NCI-H187 treated with DMSO at 0.1 percent for 48 hours (cell line): ENCODE data around the gene SOAT1.

Experiments used
- DNase-seq: peaks from one replicate; lab custom pipeline; 2025; lab: John Stamatoyannopoulos, UW

Gene SOAT1

GRCh38 chr1:179305450-179305849 lies 11.9 kb downstream of the SOAT1 start:
- DNase-seq, result no peak

- DNase-seq, result no peak
These were observed 16.7 kb downstream of the SOAT1 start for GRCh38 chr1:179310291-179310690.

GRCh38 chr1:179310721-179311120 lies 17.1 kb downstream of the SOAT1 start:
- DNase-seq, result no peak

- DNase-seq, result no peak
These were observed 17.6 kb downstream of the SOAT1 start for GRCh38 chr1:179311149-179311700.

GRCh38 chr1:179313004-179313403 lies 19.4 kb downstream of the SOAT1 start:
- DNase-seq, result no peak

- DNase-seq, result no peak
These were observed 21.3 kb downstream of the SOAT1 start for GRCh38 chr1:179314928-179315327.

GRCh38 chr1:179318491-179318890 lies 24.9 kb downstream of the SOAT1 start:
- no peak for DNase-seq

- no peak for DNase-seq
These were observed 28.1 kb downstream of the SOAT1 start for GRCh38 chr1:179321533-179322216.

GRCh38 chr1:179322557-179322956 lies 29.0 kb downstream of the SOAT1 start:
- no peak for DNase-seq

- no peak for DNase-seq
These were observed 29.8 kb downstream of the SOAT1 start for GRCh38 chr1:179323436-179323835.

- DNase-seq, result no peak
These were observed 32.2 kb downstream of the SOAT1 start for GRCh38 chr1:179325836-179326235.

GRCh38 chr1:179326746-179327145 lies 33.1 kb downstream of the SOAT1 start:
- no peak for DNase-seq

- no peak for DNase-seq
These were observed 33.6 kb downstream of the SOAT1 start for GRCh38 chr1:179327196-179327595.

GRCh38 chr1:179327679-179328078 lies 34.1 kb downstream of the SOAT1 start:
- no peak for DNase-seq

GRCh38 chr1:179329862-179330261 lies 36.3 kb downstream of the SOAT1 start:
- no peak for DNase-seq

GRCh38 chr1:179334440-179334839 lies 40.8 kb downstream of the SOAT1 start:
- DNase-seq, result no peak

GRCh38 chr1:179337288-179337687 lies 43.7 kb downstream of the SOAT1 start:
- DNase-seq, result no peak

GRCh38 chr1:179337942-179338560 lies 44.5 kb downstream of the SOAT1 start:
- DNase-seq, result no peak

- no peak for DNase-seq
These were observed 47.3 kb downstream of the SOAT1 start for GRCh38 chr1:179340918-179341317.

GRCh38 chr1:179341943-179342547 lies 48.4 kb downstream of the SOAT1 start:
- DNase-seq, result no peak

GRCh38 chr1:179342740-179343404 lies 49.3 kb downstream of the SOAT1 start:
- no peak for DNase-seq

- no peak for DNase-seq
These were observed 57.7 kb downstream of the SOAT1 start for GRCh38 chr1:179351281-179351680.

GRCh38 chr1:179352236-179352635 lies 58.6 kb downstream of the SOAT1 start:
- DNase-seq, result no peak
